ENCODE data around the gene KATNB1. TPM values are rescaled to one million over a fixed set of nuclear protein-coding genes. Genes with fewer than 3 reads are reported as not detected.

Gene KATNB1
- total and polyA plus RNA-seq, 2 of the 8 experiments (the other 6 are each of a cell fraction or from before 2014, with no cell fraction given), result 50.2 to 60.4 TPM

GRCh38 chr16:57798953-57799599, 63.5 kb downstream of the KATNB1 start (continued):
- TF ChIP-seq CHD7 (IDR thresholded peaks at IDR 0.05; ENCODE audit: insufficient replicate concordance, low read length) (no peak), ASH2L (IDR thresholded peaks at IDR 0.05; ENCODE audit: low read length) (no peak), BCL11A (IDR thresholded peaks at IDR 0.05; ENCODE audit: low read depth in 2 of 2, low read length in 2 of 2) (no peak), SUZ12 (IDR thresholded peaks at IDR 0.05; ENCODE audit: low read length) (no peak), POLR2A (IDR thresholded peaks at IDR 0.05; ENCODE audit: control extremely low read depth in 1 of 2, low read depth in 2 of 2, low read length in 2 of 2) (no peak), E2F6 (IDR thresholded peaks at IDR 0.05) (no peak)

Data from H1 (cell line).